ENCODE results near the gene PPM1H. TPM values are rescaled to one million over a fixed set of nuclear protein-coding genes. Genes with fewer than 3 reads are reported as not detected.

PPM1H gene
- total RNA-seq, 1 experiment from 2014 or later = 0.22 TPM

- Histone ChIP-seq H3K4me2 (ENCODE audit: low read depth, low read length, poor library complexity, severe bottlenecking) (no peak overlapping the region), H3K79me2 (ENCODE audit: low read length) (no peaks in the 10 kb centered on the region), H3K4me3 (ENCODE audit: low read length) (no peak overlapping the region), H2AFZ (ENCODE audit: low read length) (no peak overlapping the region), H3K27me3 (ENCODE audit: low read length) (no peaks in the 10 kb centered on the region), H3K27ac (ENCODE audit: low read length) (no peak overlapping the region), H3K36me3 (ENCODE audit: insufficient read depth, low read length) (no peaks in the 10 kb centered on the region), H3K4me1 (ENCODE audit: low read length) (no peaks in the 10 kb centered on the region), H3K9ac (ENCODE audit: low read length) (no peak overlapping the region), H3K9me2 (replicated peaks; ENCODE audit: insufficient read depth, low read length) (no peaks in the 10 kb centered on the region), H3K9me3 (ENCODE audit: low read length) (no peaks in the 10 kb centered on the region), H4K20me1 (ENCODE audit: insufficient read depth, low read depth, low read length) (no peaks in the 10 kb centered on the region)
- DNase-seq = no peak
Measured at GRCh38 chr12:62709311-62709710, 225.6 kb downstream of the PPM1H start.

- Histone ChIP-seq H3K27me3 (ENCODE audit: low read length) (no peaks in the 10 kb centered on the region), H3K79me2 (ENCODE audit: low read length) (no peaks in the 10 kb centered on the region), H4K20me1 (ENCODE audit: insufficient read depth, low read depth, low read length) (no peaks in the 10 kb centered on the region), H3K4me1 (ENCODE audit: low read length) (no peaks in the 10 kb centered on the region), H3K36me3 (ENCODE audit: insufficient read depth, low read length) (no peaks in the 10 kb centered on the region), H3K4me3 (ENCODE audit: low read length) (no peak overlapping the region), H3K9ac (ENCODE audit: low read length) (no peak overlapping the region), H2AFZ (ENCODE audit: low read length) (no peak overlapping the region), H3K27ac (ENCODE audit: low read length) (no peak overlapping the region), H3K4me2 (ENCODE audit: low read depth, low read length, poor library complexity, severe bottlenecking) (no peak overlapping the region), H3K9me2 (replicated peaks; ENCODE audit: insufficient read depth, low read length) (no peaks in the 10 kb centered on the region), H3K9me3 (ENCODE audit: low read length) (no peaks in the 10 kb centered on the region)
- no peak for DNase-seq
Measured at GRCh38 chr12:62707939-62708338, 227.0 kb downstream of the PPM1H start.

GRCh38 chr12:62705846-62706245 is 229.1 kb downstream of the PPM1H start:
- no peaks in the 10 kb centered on the region for H3K79me2 ChIP-seq (ENCODE audit: low read length)
- no peaks in the 10 kb centered on the region for H3K27me3 ChIP-seq (ENCODE audit: low read length)
- H3K4me2 ChIP-seq (ENCODE audit: low read depth, low read length, poor library complexity, severe bottlenecking) = no peak overlapping the region
- H3K27ac ChIP-seq (ENCODE audit: low read length) = no peak overlapping the region
- no peaks in the 10 kb centered on the region for H3K9me2 ChIP-seq (replicated peaks; ENCODE audit: insufficient read depth, low read length)
- H3K4me1 ChIP-seq (ENCODE audit: low read length) = no peaks in the 10 kb centered on the region
- no peak overlapping the region for H3K9ac ChIP-seq (ENCODE audit: low read length)
- H3K36me3 ChIP-seq (ENCODE audit: insufficient read depth, low read length) = no peaks in the 10 kb centered on the region
- no peak overlapping the region for H2AFZ ChIP-seq (ENCODE audit: low read length)
- no peaks in the 10 kb centered on the region for H3K9me3 ChIP-seq (ENCODE audit: low read length)
- H4K20me1 ChIP-seq (ENCODE audit: insufficient read depth, low read depth, low read length) = no peaks in the 10 kb centered on the region
- DNase-seq = no peak
- H3K4me3 ChIP-seq (ENCODE audit: low read length) = no peak overlapping the region

- H3K27ac ChIP-seq (ENCODE audit: low read length) = no peak overlapping the region
- H3K4me3 ChIP-seq (ENCODE audit: low read length) = no peak overlapping the region
- no peaks in the 10 kb centered on the region for H3K79me2 ChIP-seq (ENCODE audit: low read length)
- no peak overlapping the region for H3K9ac ChIP-seq (ENCODE audit: low read length)
- no peaks in the 10 kb centered on the region for H3K4me1 ChIP-seq (ENCODE audit: low read length)
- no peaks in the 10 kb centered on the region for H3K9me2 ChIP-seq (replicated peaks; ENCODE audit: insufficient read depth, low read length)
- H4K20me1 ChIP-seq (ENCODE audit: insufficient read depth, low read depth, low read length) = no peaks in the 10 kb centered on the region
- no peaks in the 10 kb centered on the region for H3K9me3 ChIP-seq (ENCODE audit: low read length)
- no peak for DNase-seq
- H3K4me2 ChIP-seq (ENCODE audit: low read depth, low read length, poor library complexity, severe bottlenecking) = no peak overlapping the region
- H2AFZ ChIP-seq (ENCODE audit: low read length) = no peak overlapping the region
- no peaks in the 10 kb centered on the region for H3K36me3 ChIP-seq (ENCODE audit: insufficient read depth, low read length)
- no peaks in the 10 kb centered on the region for H3K27me3 ChIP-seq (ENCODE audit: low read length)
Measured at GRCh38 chr12:62703011-62703380, 232.0 kb downstream of the PPM1H start.

DNA sequence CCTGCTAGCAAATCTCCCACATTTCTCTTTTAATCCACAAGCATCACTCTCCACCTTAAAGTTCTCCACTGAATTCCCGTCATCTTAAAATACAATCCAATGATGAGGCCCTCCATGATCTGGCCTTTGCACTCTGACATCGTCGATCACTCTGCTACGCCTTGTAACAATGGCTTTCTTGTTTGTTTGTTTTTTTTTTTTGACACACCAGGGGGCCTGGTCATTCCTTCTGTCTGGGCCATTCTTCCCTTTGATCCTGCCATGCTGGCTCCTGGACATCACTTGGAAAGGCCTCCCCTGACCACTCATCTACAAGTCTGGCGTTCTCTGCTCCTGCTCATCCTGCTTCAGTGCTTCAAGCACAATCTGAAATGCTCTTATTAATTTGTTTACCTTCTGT is 233.5 kb downstream of the PPM1H start:
- no peaks in the 10 kb centered on the region for H4K20me1 ChIP-seq (ENCODE audit: insufficient read depth, low read depth, low read length)
- H3K36me3 ChIP-seq (ENCODE audit: insufficient read depth, low read length) = no peaks in the 10 kb centered on the region
- no peaks in the 10 kb centered on the region for H3K27me3 ChIP-seq (ENCODE audit: low read length)
- H3K27ac ChIP-seq (ENCODE audit: low read length) = no peak overlapping the region
- no peak overlapping the region for H3K4me2 ChIP-seq (ENCODE audit: low read depth, low read length, poor library complexity, severe bottlenecking)
- no peak overlapping the region for H3K9ac ChIP-seq (ENCODE audit: low read length)
- no peaks in the 10 kb centered on the region for H3K9me2 ChIP-seq (replicated peaks; ENCODE audit: insufficient read depth, low read length)
- no peaks in the 10 kb centered on the region for H3K4me1 ChIP-seq (ENCODE audit: low read length)
- no peak overlapping the region for H3K4me3 ChIP-seq (ENCODE audit: low read length)
- H2AFZ ChIP-seq (ENCODE audit: low read length) = no peak overlapping the region
- H3K9me3 ChIP-seq (ENCODE audit: low read length) = no peaks in the 10 kb centered on the region
- DNase-seq = no peak
- no peaks in the 10 kb centered on the region for H3K79me2 ChIP-seq (ENCODE audit: low read length)

DNA sequence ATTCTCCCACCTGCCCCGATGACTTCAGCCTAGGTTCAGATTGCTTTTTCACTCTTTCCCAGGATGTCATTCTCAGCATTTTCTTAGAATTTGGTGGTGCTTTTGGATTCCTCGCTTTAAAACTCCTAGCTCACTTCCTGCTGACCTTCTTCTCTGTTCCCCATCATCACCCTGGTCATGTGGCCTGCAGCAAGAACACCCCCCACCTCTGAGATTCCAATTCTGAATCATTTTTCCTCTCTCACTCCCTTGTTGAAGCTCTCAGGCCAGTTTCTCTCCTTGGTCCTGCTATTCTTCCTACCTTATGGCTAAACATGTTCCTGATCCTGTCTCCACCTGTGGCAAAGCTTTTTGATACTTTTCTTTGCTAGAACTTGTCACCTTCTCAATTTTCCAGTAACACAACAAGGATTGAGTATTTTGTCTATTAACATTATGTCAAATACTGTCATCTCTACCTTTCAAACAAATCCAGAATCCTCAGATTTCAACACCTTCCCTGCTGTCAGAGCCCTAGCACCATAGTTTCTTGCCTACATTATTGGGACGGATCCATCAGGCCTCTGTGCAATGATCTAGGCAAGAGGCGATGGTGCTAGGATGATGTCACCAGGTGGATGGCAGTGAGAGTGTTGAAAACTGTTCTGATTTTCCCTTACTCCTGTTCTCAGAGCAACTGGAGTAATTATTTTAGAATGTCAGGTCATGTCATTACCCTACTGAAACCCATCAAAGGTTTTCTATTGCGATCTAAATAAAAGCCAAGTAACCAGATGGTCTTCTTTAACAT is 234.7 kb downstream of the PPM1H start:
- DNase-seq = no peak
- Histone ChIP-seq H3K9me2 (replicated peaks; ENCODE audit: insufficient read depth, low read length) (no peaks in the 10 kb centered on the region), H3K27me3 (ENCODE audit: low read length) (no peaks in the 10 kb centered on the region), H2AFZ (ENCODE audit: low read length) (no peak overlapping the region), H3K4me3 (ENCODE audit: low read length) (no peak overlapping the region), H3K36me3 (ENCODE audit: insufficient read depth, low read length) (no peaks in the 10 kb centered on the region), H3K4me1 (ENCODE audit: low read length) (no peaks in the 10 kb centered on the region), H3K79me2 (ENCODE audit: low read length) (no peaks in the 10 kb centered on the region), H3K9me3 (ENCODE audit: low read length) (no peaks in the 10 kb centered on the region), H3K9ac (ENCODE audit: low read length) (no peak overlapping the region), H4K20me1 (ENCODE audit: insufficient read depth, low read depth, low read length) (no peaks in the 10 kb centered on the region), H3K4me2 (ENCODE audit: low read depth, low read length, poor library complexity, severe bottlenecking) (no peak overlapping the region), H3K27ac (ENCODE audit: low read length) (no peak overlapping the region)

GRCh38 chr12:62698701-62699101 is 236.2 kb downstream of the PPM1H start:
- no peak overlapping the region for H3K4me3 ChIP-seq (ENCODE audit: low read length)
- H3K27me3 ChIP-seq (ENCODE audit: low read length) = no peaks in the 10 kb centered on the region
- H3K4me2 ChIP-seq (ENCODE audit: low read depth, low read length, poor library complexity, severe bottlenecking) = no peak overlapping the region
- no peaks in the 10 kb centered on the region for H3K9me3 ChIP-seq (ENCODE audit: low read length)
- no peak overlapping the region for H3K27ac ChIP-seq (ENCODE audit: low read length)
- no peak overlapping the region for H2AFZ ChIP-seq (ENCODE audit: low read length)
- DNase-seq = no peak
- no peaks in the 10 kb centered on the region for H3K4me1 ChIP-seq (ENCODE audit: low read length)
- H4K20me1 ChIP-seq (ENCODE audit: insufficient read depth, low read depth, low read length) = no peaks in the 10 kb centered on the region
- H3K9ac ChIP-seq (ENCODE audit: low read length) = no peak overlapping the region
- H3K36me3 ChIP-seq (ENCODE audit: insufficient read depth, low read length) = no peaks in the 10 kb centered on the region
- H3K79me2 ChIP-seq (ENCODE audit: low read length) = no peaks in the 10 kb centered on the region
- no peaks in the 10 kb centered on the region for H3K9me2 ChIP-seq (replicated peaks; ENCODE audit: insufficient read depth, low read length)

DNA sequence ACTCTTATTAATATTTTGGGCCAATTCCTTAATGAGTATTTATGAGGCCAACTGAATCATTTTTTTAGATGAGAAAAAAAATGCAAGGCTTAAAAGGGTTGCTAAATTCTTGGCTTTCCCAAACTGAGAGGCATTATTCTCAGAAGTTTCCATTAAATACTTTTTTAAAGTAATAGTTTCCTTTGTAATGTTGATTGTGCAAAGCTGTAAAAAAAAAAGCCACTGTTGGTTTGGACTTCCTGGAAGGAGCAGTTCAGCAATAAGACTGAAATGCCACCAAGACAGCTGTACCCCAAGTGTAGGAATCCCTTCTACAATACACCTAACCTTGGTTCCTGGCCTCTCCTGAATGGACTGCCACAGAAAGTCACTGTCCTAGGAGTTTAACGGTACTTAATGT is 237.1 kb downstream of the PPM1H start:
- Histone ChIP-seq H3K4me2 (ENCODE audit: low read depth, low read length, poor library complexity, severe bottlenecking) (no peak overlapping the region), H3K4me1 (ENCODE audit: low read length) (no peaks in the 10 kb centered on the region), H3K9me2 (replicated peaks; ENCODE audit: insufficient read depth, low read length) (no peaks in the 10 kb centered on the region), H4K20me1 (ENCODE audit: insufficient read depth, low read depth, low read length) (no peaks in the 10 kb centered on the region), H3K79me2 (ENCODE audit: low read length) (no peaks in the 10 kb centered on the region), H2AFZ (ENCODE audit: low read length) (no peak overlapping the region), H3K36me3 (ENCODE audit: insufficient read depth, low read length) (no peaks in the 10 kb centered on the region), H3K9me3 (ENCODE audit: low read length) (no peaks in the 10 kb centered on the region), H3K27me3 (ENCODE audit: low read length) (no peaks in the 10 kb centered on the region), H3K27ac (ENCODE audit: low read length) (no peak overlapping the region), H3K9ac (ENCODE audit: low read length) (no peak overlapping the region), H3K4me3 (ENCODE audit: low read length) (no peak overlapping the region)
- no peak for DNase-seq

Measured in Karpas-422 (cell line).